OCI-LY7 (cell line): ENCODE results near the gene TNFRSF8. TPM values are rescaled to one million over a fixed set of nuclear protein-coding genes. Genes with fewer than 3 reads are reported as not detected.

Experiments used
- BruUV-seq: library from RNA; stranded (reverse); fragments of 400-500 nt; replicated peaks from 2 replicates; lab custom pipeline; 2021; lab: Mats Ljungman, UMichigan
- CTCF ChIA-PET: fragments of 300-600 bp; sonication (Branson Sonifier 250); formaldehyde crosslinking; loops from one replicate; lab custom pipeline; 2022; ENCODE audit warnings: antibody characterized with exemption; ENCODE audit not compliant: unreplicated experiment; lab: Charles Lee
- POLR2A ChIA-PET: fragments of 300-600 bp; sonication (Branson Sonifier 250); formaldehyde crosslinking; loops from one replicate; lab custom pipeline; 2022; ENCODE audit warnings: antibody characterized with exemption; lab: Charles Lee
- DNase-seq: peaks from one replicate; pipeline ENCODE4 v3.0.0-alpha.2; 2015; ENCODE audit warnings: low spot score
- H2AFZ ChIP-seq: fragments of 200-600 bp; sonication (generic), shearing (Covaris generic); 2 replicates; pipeline ENCODE4 v1.6.1; 2014; ENCODE audit warnings: mild to moderate bottlenecking, antibody characterized with exemption, low read length, moderate library complexity
- H3K27ac ChIP-seq: fragments of 200-600 bp; sonication (generic); 2 replicates; pipeline ENCODE4 v1.5.1; 2014; ENCODE audit warnings: mixed run types, low read depth, mild to moderate bottlenecking, moderate library complexity, low read length, inconsistent platforms; ENCODE audit not compliant: poor library complexity, severe bottlenecking
- H3K36me3 ChIP-seq: fragments of 200-600 bp; sonication (generic); 2 replicates; pipeline ENCODE4 v1.6.1; 2014; ENCODE audit warnings: mild to moderate bottlenecking, antibody characterized with exemption, low read length, moderate library complexity, mixed read lengths; ENCODE audit not compliant: insufficient read depth
- H3K4me1 ChIP-seq: fragments of 200-600 bp; sonication (generic); 2 replicates; pipeline ENCODE4 v1.5.1; 2014; ENCODE audit warnings: mild to moderate bottlenecking, low read length; ENCODE audit not compliant: insufficient read depth, poor library complexity, severe bottlenecking
- H3K4me2 ChIP-seq: fragments of 200-600 bp; sonication (generic); 2 replicates; pipeline ENCODE4 v1.6.1; 2014; ENCODE audit warnings: mild to moderate bottlenecking, low read length
- H3K4me3 ChIP-seq: fragments of 200-600 bp; sonication (generic); 2 replicates; pipeline ENCODE4 v1.5.1; 2014; ENCODE audit warnings: mild to moderate bottlenecking, low read depth, low read length; ENCODE audit not compliant: poor library complexity, severe bottlenecking
- H3K79me2 ChIP-seq: fragments of 200-600 bp; sonication (generic); 2 replicates; pipeline ENCODE4 v1.6.1; 2016; ENCODE audit warnings: low read depth, mild to moderate bottlenecking, low read length, moderate library complexity, mixed read lengths; ENCODE audit not compliant: insufficient read depth
- H3K9me2 ChIP-seq: fragments of 200-600 bp; sonication (generic); 2 replicates; pipeline ENCODE4 v1.6.1; 2016; ENCODE audit warnings: mild to moderate bottlenecking, low read length, mixed read lengths; ENCODE audit not compliant: insufficient read depth
- H3K9me3 ChIP-seq: fragments of 200-600 bp; sonication (generic); 2 replicates; pipeline ENCODE4 v1.6.1; 2014; ENCODE audit warnings: mild to moderate bottlenecking, mixed run types, low read length, mixed read lengths
- H4K20me1 ChIP-seq: fragments of 200-600 bp; sonication (generic); 2 replicates; pipeline ENCODE4 v1.6.1; 2014; ENCODE audit warnings: mild to moderate bottlenecking, antibody characterized with exemption, low read length, moderate library complexity, mixed read lengths; ENCODE audit not compliant: insufficient read depth
- EZH2phosphoT487 ChIP-seq: fragments of 200-600 bp; sonication (generic); IDR thresholded peaks from 2 replicates; pipeline ENCODE4 v1.6.1; 2018; ENCODE audit warnings: low read depth, borderline replicate concordance, mild to moderate bottlenecking, mixed run types, antibody characterized with exemption, low read length, moderate library complexity, mixed read lengths
- intact Hi-C: fragments of 100-400 bp; cut with micrococcal nuclease; formaldehyde crosslinking; loops from one replicate; pipeline ENCODE4 v1.10.0; 2022; ENCODE audit not compliant: unreplicated experiment
- microRNA-seq: library from miRNA; unstranded; fragments of <30 nt; microRNA quantifications from one replicate; pipeline ENCODE4 v1.2.0, GENCODE V29; 2022; ENCODE audit warnings: borderline replicate concordance
- small RNA-seq: library from RNA; depleted of rRNA; stranded (forward); fragments of <200 nt; gene quantifications from one replicate; pipeline ENCODE3, GENCODE V24; 2014
- total RNA-seq, 2 experiments: library from RNA; depleted of rRNA in 1 of 2; stranded (reverse); fragments of >200 nt in 1 of 2; shearing (Covaris generic) in 1 of 2; gene quantifications; 2 replicates each; pipeline ENCODE4 v1.2.3, GENCODE V29; 2014 to 2022
- TF ChIP-seq, protein P1 (sequence below): fragments of 200-600 bp; sonication (generic); conservative IDR thresholded peaks from 2 replicates; pipeline ENCODE4 v1.5.1; 2014; ENCODE audit warnings: mild to moderate bottlenecking, antibody characterized with exemption, low read length, moderate library complexity, mixed read lengths

TNFRSF8 gene
- total RNA-seq, 2 experiments from 2014 or later, result 0.29 TPM; not detected in 1

DNA sequence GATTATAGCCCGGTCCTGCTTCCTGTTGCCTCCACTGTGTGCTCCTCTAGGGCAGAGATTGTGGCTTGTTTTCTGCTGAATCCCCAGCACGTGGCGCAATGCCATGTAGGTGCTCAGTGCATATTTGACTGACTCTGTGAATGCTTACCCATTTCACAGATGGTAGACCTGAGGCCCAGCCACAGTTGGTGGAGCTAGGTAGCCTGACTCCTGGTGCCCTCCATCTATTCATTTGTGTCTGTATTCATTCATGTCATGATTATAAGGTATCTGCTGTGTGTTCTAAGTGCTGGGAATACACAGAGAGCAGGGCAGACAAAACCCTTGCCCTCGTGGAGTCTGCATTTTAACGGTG is 126.2 kb downstream of the TNFRSF8 start:
- Histone ChIP-seq H3K79me2 (no peaks in the 10 kb centered on the region), H3K4me2 (no peak overlapping the region), H3K9me3 (no peaks in the 10 kb centered on the region), H4K20me1 (no peaks in the 10 kb centered on the region), H2AFZ (no peak overlapping the region), H3K36me3 (no peaks in the 10 kb centered on the region), H3K27ac (no peak overlapping the region), H3K9me2 (no peaks in the 10 kb centered on the region), H3K4me1 (no peaks in the 10 kb centered on the region), H3K4me3 (no peak overlapping the region)
- ChIA-PET POLR2A (no interaction called here), CTCF (no interaction called here)
- DNase-seq, result no peak
- intact Hi-C loops, result no loop called here
- TF ChIP-seq, protein P1, sequence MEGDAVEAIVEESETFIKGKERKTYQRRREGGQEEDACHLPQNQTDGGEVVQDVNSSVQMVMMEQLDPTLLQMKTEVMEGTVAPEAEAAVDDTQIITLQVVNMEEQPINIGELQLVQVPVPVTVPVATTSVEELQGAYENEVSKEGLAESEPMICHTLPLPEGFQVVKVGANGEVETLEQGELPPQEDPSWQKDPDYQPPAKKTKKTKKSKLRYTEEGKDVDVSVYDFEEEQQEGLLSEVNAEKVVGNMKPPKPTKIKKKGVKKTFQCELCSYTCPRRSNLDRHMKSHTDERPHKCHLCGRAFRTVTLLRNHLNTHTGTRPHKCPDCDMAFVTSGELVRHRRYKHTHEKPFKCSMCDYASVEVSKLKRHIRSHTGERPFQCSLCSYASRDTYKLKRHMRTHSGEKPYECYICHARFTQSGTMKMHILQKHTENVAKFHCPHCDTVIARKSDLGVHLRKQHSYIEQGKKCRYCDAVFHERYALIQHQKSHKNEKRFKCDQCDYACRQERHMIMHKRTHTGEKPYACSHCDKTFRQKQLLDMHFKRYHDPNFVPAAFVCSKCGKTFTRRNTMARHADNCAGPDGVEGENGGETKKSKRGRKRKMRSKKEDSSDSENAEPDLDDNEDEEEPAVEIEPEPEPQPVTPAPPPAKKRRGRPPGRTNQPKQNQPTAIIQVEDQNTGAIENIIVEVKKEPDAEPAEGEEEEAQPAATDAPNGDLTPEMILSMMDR, result no peak
- no peak for TF ChIP-seq EZH2phosphoT487
- no TSS peak for BruUV-seq

DNA sequence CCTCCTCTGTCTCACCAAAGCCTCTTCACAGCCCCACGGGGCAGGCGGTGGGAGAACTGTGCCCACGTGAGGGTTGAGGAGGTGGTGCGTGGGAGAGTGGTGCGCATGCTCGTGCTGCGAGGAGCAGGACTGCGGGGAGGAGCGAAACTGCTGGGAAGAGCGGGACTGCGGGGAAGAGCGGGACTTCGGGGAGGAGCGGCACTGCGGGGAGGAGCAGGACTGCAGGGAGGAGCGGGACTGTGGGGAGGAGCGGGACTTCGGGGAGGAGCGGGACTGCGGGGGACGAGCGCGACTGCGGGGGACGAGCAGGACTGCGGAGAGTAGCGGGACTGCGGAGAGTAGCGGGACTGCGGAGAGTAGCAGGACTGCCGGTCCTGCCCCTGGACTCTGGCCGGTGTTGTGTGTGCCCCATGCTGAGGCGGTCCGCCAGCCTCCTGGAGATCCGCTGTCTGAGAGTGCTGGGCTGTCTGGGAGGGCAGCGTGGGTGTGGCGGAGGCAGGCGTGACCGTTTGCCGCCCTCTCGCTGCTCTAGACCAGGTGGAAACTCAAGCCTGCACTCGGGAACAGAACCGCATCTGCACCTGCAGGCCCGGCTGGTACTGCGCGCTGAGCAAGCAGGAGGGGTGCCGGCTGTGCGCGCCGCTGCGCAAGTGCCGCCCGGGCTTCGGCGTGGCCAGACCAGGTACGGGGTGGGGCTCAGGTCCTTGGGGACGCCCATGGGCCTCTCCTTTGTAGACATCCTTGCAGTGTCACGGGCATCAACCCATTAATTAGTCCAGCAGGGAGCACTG is 128.3 kb downstream of the TNFRSF8 start:
- H3K9me2 ChIP-seq, result no peaks in the 10 kb centered on the region
- TF ChIP-seq, protein P1, result no peak
- no peak for TF ChIP-seq EZH2phosphoT487
- BruUV-seq, result no TSS peak
- H3K4me1 ChIP-seq, result no peaks in the 10 kb centered on the region
- H3K79me2 ChIP-seq, result no peaks in the 10 kb centered on the region
- H3K4me3 ChIP-seq, result no peak overlapping the region
- no peaks in the 10 kb centered on the region for H3K9me3 ChIP-seq
- H4K20me1 ChIP-seq, result no peaks in the 10 kb centered on the region
- no peak for DNase-seq
- intact Hi-C loops, result no loop called here
- H3K36me3 ChIP-seq, result no peaks in the 10 kb centered on the region
- H3K27ac ChIP-seq, result no peak overlapping the region
- ChIA-PET POLR2A (no interaction called here), CTCF (no interaction called here)
- H3K4me2 ChIP-seq, result no peak overlapping the region
- H2AFZ ChIP-seq, result no peak overlapping the region

Small RNAs within 50 kb of the gene (microRNA-seq; reads per million reads assigned to microRNA genes)
- not detected for gene MIR4632
- 6.8 reads per million for gene MIR6729
- gene MIR7846, result not detected

Small RNAs within 50 kb of the gene (small RNA-seq; reads per million reads assigned to genes)
- not detected for gene AL096840.1
- not detected for gene MIR4632
- gene MIR6729, result not detected
- not detected for gene RF00019
- gene RN7SL649P, result not detected
- gene RNU6-777P, result not detected
- not detected for gene RPL23AP89

Other genes starting within 250 kb of the TNFRSF8 start
- not detected in 2 replicates for gene NPPA, start 215.5 kb upstream of the TNFRSF8 start, total RNA-seq (2014; rRNA removed; shearing (Covaris generic))
- not detected in 2 replicates for gene NPPA, start 215.5 kb upstream of the TNFRSF8 start, total RNA-seq (2022)
- not detected in 2 replicates for gene NPPB, start 204.4 kb upstream of the TNFRSF8 start, total RNA-seq (2014; rRNA removed; shearing (Covaris generic))
- not detected in 2 replicates for gene NPPB, start 204.4 kb upstream of the TNFRSF8 start, total RNA-seq (2022)
- 42.3 and 48.3 TPM in 2 replicates for gene KIAA2013, start 136.9 kb upstream of the TNFRSF8 start, total RNA-seq (2014; rRNA removed; shearing (Covaris generic))
- gene KIAA2013, start 136.9 kb upstream of the TNFRSF8 start, total RNA-seq (2022), result 43.7 and 47.2 TPM in 2 replicates
- gene PLOD1, start 128.6 kb upstream of the TNFRSF8 start, total RNA-seq (2014; rRNA removed; shearing (Covaris generic)), result 9.4 and 11.3 TPM in 2 replicates
- gene PLOD1, start 128.6 kb upstream of the TNFRSF8 start, total RNA-seq (2022), result 9.7 and 11.7 TPM in 2 replicates
- gene MFN2, start 82.9 kb upstream of the TNFRSF8 start, total RNA-seq (2014; rRNA removed; shearing (Covaris generic)), result 28.3 and 32.2 TPM in 2 replicates
- gene MFN2, start 82.9 kb upstream of the TNFRSF8 start, total RNA-seq (2022), result 52.7 and 55.9 TPM in 2 replicates
- 75.2 and 102 TPM in 2 replicates for gene MIIP, start 43.8 kb upstream of the TNFRSF8 start, total RNA-seq (2014; rRNA removed; shearing (Covaris generic))
- gene MIIP, start 43.8 kb upstream of the TNFRSF8 start, total RNA-seq (2022), result 48.5 and 57.9 TPM in 2 replicates
- not detected in 2 replicates for gene TNFRSF1B, start 103.7 kb downstream of the TNFRSF8 start, total RNA-seq (2014; rRNA removed; shearing (Covaris generic))
- gene TNFRSF1B, start 103.7 kb downstream of the TNFRSF8 start, total RNA-seq (2022), result not detected in 2 replicates
- 23.0 and 23.9 TPM in 2 replicates for gene VPS13D, start 166.7 kb downstream of the TNFRSF8 start, total RNA-seq (2014; rRNA removed; shearing (Covaris generic))
- 39.2 and 45.3 TPM in 2 replicates for gene VPS13D, start 166.7 kb downstream of the TNFRSF8 start, total RNA-seq (2022)